ENCODE results near the gene GTPBP2.
"Not testable (repeated sequence)": the region's sequence is repeated elsewhere in the genome, so short reads cannot be mapped to it uniquely, and the experiment has no call there.

The GTPBP2 gene

DNA sequence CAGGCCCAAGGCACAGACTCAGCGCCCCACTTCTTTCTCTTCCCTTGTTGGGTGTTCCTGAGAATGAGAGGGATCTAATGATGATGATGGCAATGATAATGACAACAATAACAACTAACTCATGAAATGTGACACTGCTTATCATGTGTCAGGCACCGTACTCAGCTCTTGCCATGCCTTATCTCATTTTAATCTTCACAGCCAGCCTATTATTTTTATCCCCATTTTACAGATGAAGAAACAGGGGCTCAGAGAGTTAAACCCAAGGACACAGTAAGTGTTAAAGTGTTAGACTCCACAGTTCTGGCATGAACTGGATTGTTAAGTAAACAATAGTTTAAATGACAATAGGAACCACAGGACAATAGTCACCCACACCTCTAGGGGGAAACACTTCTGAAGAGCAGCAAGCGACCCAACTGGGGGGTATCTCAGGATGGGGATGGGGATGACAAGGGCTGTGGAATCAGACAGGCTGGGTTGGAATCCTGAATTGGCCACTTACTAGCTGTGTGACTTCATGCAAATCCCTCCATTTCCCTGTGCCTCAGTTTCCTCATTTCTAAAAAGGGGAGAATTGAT lies 28.2 kb upstream of the GTPBP2 start:
- no peak for DNase-seq (ENCODE audit: low read depth in 2 of 2)

DNA sequence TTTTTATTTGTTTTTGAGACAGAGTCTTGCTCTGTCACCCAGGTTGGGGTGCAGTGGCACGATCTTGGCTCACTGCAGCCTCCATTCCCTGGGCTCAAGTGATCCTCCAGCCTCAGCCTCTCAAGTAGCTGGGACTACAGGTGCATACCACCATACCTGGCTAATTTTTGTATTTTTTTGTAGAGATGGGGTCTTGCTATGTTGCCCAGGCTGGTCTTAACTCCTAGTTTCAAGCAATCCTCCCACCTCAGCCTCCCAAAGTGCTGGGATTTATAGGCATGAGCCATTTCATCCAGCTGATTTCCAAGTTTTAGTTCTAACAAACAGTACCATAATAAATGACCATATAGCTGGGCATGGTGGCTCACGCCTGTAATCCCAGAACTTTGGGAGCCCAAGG lies 23.8 kb upstream of the GTPBP2 start:
- DNase-seq (ENCODE audit: low read depth in 2 of 2), result not testable (repeated sequence)

DNA sequence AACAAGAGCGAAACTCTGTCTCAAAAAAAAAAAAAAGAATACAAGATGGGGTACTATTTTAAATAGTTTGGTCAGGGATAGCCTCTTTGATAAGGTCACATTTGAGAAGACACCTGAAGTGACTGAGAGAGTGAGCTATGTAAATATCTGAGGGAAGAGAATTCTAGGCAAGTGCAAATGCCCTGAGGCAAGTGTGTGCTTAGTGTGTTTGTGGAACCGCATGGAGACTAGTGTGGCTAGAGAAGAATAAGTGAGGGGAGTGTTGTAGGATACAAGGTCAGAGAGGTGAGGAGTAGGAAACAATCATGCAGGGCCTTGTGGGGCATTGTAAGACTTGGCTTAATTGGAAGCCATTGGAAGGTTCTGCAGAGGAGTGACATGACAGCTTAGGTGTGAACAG lies 19.2 kb upstream of the GTPBP2 start:
- no peak for DNase-seq (ENCODE audit: low read depth in 2 of 2)

DNA sequence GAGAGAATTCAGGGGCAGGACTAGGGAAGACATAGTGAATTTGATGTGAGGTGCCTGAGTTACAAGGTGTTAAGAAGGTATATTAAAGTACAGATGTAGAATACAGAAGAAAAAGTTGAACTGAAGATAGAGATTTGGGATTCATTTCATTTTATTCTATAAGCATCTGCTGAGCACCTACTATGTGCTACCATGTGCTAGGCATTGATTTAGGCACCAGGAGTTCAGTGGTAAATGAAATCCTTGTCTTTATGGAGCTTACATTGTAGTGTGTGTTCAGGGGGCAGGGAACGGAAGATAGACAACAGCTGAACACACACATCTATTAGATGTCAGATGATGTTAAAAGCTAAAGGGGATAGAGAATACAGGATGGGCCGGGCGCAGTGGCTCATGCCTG lies 18.5 kb upstream of the GTPBP2 start:
- DNase-seq (ENCODE audit: low read depth in 2 of 2), result no peak

DNA sequence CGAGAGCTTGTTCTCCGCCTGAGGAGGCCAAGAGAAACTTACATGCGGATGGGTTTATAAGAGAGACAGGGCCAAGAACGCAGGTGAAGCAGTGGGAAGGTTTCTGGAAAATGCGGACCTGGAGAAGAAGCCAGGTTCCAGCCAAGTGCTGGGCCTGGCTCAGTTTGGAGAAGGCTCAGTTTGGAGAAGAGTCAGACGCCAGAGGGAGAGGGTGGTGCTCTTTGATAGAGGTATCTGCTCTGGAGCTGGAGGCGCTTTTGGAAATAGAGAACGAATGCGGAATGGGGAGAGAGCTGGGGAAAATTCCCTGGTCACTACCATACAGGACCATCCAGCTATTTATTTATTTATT lies 16.5 kb upstream of the GTPBP2 start:
- no peak for DNase-seq (ENCODE audit: low read depth in 2 of 2)

DNA sequence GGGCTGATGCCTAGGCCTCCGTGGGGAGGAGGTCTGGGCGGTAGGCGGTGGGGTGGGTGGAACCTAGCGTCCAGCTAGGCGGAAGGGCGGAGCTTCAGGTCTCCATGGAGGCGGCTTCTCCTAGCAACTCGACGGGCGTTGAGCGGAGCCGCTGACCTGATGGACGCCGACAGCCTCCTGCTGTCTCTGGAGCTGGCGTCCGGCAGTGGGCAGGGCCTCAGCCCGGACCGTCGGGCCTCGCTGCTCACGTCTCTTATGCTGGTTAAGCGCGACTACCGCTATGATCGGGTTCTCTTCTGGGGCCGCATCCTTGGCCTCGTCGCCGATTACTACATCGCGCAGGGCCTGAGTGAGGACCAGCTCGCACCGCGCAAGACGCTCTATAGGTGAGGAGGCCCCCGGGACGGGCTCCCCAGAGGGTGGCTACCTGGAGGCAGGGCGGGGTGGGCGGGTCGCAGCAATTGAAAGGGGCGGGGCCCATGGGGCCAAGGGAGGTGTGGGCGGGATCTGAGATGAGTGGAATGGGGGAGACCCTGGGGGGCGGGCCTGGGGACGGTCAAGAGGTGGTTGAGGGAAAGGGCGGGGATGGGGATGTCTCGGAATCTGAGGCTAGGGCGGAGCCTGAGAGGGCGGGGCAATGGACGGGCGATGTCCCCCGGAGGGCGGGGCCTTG lies 16.0 kb upstream of the GTPBP2 start, which contains the start of gene RSPH9:
Gene RSPH9, plus strand, starts transcription at position 97 of the 673 bp plus-strand sequence. Its CDS starts 63 bp downstream, at position 160.
- peak in 1 of 2 experiments; percentile 56 for DNase-seq (ENCODE audit: low read depth in 2 of 2)

DNA sequence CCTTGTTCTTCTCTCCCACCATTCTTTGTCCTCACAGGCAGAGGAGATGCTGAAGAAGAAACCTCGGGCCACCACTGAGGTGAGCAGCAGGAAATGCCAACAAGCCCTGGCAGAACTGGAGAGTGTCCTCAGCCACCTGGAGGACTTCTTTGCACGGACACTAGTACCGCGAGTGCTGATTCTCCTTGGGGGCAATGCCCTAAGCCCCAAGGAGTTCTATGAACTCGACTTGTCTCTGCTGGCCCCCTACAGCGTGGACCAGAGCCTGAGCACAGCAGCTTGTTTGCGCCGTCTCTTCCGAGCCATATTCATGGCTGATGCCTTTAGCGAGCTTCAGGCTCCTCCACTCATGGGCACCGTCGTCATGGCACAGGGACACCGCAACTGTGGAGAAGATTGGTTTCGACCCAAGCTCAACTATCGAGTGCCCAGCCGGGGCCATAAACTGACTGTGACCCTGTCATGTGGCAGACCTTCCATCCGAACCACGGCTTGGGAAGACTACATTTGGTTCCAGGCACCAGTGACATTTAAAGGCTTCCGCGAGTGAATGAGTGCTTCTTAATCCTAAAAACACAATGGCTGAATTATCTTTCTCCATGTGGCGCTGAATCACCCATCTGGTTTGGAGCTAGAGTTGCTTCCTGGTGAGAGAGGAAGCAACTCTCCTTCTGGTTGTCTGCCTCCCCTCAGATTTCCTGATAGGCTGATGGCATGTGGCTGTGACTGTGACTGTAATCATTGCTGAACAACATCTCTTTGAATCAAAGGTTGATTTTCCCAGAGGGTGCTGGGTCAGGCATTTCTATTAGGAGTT lies 11.1 kb upstream of the GTPBP2 start:
- no peak for DNase-seq (ENCODE audit: low read depth in 2 of 2)

DNA sequence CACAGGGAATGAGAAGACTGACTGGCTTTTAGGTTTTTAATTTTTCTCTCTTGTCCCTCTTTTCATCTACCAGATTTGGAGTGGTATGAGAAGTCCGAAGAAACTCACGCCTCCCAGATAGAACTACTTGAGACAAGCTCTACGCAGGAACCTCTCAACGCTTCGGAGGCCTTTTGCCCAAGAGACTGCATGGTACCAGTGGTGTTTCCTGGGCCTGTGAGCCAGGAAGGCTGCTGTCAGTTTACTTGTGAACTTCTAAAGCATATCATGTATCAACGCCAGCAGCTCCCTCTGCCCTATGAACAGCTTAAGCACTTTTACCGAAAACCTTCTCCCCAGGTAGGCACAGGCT lies 7.2 kb upstream of the GTPBP2 start:
- no peak for DNase-seq (ENCODE audit: low read depth in 2 of 2)

DNA sequence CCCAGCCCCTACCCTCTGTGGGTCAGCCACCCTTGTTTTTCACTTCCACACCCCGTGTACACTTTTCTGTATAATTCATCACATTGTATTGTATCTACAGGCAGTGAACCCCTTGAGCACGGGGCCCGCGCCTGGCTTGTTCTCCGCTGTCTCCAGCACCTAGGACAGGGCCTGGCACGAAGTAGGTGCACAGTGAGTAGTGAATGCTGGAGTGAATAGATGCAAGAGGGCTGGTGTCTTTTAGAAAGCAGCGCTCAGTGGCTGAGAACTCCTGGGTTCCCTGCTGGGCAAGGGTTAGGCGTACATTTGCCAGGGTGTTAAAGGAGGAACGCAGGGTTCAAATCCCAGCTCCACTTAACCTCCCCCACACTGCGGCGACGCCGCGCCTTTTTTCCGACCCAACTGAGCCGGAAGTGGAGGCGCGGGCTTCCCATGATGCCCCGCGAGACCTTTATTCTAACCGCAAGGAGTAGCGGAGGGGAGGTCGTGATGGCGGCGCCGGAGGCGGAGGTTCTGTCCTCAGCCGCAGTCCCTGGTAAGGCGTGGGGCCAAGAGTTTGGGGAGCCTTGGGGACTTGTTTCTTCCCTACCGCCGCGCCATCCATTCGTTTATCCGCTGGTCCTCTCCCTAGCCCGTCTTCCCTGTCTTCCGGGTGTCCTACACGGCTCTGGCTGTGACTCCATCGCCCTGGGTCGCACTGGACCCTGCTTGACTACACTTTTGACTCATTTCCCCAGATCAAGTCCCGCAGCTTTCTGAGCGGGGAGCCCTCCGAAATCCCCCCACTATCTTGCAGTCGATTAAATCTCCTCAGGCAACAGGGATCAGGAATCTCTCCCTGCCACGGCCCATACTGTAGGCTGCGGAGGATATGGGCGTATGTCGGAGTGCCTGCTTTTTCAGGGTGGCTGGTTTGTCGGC lies 6.6 kb upstream of the GTPBP2 start, which contains the start of gene MAD2L1BP:
Gene MAD2L1BP, plus strand, starts transcription at position 454 of the 921 bp plus-strand sequence. Its CDS starts 36 bp downstream, at position 490.
- peak; percentile 76 to 83 for DNase-seq (ENCODE audit: low read depth in 2 of 2)

DNA sequence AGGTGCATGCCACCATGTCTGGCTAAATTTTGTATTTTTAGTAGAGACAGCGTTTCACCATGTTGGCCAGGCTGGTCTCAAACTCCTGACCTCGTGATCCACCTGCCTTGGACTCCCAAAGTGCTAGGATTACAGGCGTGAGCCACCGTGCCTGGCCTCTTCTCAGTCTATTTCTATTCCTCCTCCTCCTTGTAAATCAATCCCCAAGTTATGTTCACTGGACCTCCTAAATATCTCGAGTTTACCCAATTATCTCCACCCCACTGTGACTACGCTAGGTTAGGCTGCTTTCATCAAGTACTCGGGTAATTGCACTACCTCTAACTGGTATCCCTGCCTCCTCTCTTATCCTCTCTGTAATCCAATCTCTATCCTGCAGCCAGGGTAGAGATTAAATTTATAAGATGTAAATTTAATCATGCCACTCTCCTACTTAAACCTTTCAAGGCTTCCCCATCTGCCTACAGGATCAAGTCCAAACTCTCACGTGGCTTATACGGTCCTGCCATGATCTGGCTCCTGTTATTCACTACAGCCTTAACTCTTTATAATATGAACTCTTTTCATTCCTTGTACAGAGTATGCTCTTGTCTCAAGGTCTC lies 5.7 kb upstream of the GTPBP2 start:
- DNase-seq (ENCODE audit: low read depth in 2 of 2), result no peak

DNA sequence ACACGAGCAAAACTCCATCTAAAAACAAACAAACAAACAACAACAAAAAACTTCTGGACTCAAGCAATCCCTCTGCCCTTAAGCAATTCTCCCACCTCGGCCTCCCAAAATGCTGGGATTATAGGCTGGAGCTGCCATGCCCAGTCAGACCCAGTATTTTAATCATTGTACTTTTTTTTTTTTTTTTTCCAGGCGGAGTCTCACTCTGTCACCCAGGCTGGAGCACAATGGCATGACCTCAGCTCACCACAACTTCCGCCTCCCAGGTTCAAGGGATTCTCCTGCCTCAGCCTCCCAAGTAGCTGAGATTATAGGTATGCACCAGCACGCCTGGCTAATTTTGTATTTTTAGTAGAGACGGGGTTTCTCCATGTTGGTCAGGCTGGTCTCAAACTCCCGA lies 3.9 kb upstream of the GTPBP2 start:
- DNase-seq (ENCODE audit: low read depth in 2 of 2), result not testable (repeated sequence)

DNA sequence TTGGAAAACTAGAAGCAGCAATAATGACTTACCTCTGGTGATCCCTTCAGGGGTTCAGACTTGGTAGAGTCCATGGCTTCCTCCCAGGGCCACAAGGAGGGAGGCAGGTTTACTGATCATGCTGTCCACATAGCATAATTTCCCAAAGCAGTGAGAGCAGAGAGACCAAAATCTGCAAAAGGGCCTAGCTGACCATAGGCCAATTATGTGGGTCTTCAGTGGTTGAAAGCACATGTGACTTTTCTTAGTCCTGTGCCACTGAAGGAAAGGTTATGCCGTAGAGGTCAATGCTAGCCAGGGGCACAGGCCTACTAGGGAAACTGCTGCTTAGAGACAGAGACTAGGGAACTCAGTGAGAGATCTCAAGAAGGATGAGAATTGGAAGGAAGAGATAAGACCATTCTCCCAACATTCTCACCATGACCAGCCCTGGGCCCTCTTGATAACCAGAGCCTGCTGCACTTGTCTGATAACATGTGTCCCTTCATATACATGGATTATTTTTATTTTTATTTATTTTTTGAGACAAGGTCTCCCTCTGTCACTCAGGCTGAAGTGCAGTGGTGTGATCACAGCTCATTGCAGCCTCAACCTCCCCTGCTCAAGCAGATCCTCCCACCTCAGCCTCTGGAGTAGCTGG lies 2.0 kb upstream of the GTPBP2 start:
- DNase-seq (ENCODE audit: low read depth in 2 of 2), result no peak

DNA sequence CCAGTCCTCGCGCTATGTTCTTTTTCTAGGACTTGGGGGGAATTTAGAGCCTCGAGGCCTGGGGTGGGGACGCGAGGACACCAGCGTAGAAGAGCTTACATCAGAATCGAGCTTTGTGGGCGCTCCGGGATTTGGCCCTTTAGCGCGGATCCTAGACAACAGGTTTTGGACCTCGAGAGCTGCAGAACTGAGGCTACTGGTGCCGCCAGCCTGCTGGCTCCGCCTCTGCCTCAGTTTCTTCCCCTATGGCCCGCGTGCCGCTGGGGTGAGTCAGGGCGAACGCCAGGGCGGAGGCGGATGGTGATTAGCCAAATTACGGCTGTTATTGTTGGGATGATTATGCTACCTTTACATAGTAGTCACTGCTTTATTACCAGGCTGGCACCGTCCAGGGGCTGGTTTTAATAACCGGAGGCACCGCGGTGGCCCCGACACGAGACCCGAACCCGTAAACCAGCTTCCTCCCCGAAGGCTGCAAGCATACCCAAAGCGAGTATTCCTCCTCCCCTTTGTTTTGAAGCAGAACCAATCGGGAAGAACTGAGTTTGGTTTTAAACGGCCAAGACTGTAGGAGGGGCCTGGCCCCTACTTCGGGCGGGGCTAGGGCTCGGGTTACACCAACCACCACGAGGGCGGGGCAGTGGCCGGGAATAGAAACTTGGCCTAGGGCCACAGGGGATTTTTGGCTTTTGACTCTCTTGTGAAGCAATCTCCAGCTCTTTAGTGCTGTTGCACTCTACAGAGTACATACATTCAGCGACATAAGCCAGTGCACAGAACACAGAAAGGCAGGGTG lies 639 bp upstream of the GTPBP2 start:
- peak; percentile 67 to 91 for DNase-seq (ENCODE audit: low read depth in 2 of 2)

DNA sequence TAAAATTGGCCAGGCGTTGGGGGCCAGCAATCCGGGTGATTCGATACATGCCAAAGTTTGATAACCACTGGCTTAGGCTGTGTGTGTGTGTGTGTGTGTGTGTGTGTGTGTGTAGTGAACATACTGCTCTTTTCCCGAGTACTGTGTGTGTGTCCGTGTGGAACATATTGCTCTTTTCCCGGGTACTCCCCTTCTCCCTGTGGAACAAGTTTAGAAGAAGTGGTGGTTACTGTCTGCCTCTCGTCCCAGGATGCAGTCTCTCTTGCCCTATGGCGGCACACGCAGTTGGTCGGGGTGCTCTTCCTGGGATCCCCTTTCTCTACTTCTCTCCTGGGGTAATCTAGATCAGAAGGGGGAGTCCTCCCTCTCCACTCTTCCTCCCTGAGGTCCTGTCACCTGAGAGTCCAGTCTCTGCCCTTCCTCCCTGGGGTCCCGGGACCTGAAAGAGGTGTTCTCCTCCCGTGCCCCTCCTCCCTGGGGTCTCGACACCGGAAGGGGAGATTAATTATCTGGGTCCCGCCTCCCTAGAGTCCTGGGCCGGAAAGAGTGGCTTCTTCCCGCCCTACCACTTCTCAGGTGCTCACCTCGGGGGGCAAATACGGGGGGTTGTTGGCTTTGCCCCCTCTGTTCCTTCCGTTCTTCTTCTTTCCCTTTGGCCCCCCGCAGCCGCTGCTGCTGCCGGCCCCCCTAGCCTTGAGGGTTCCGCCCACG lies 516 bp downstream of the GTPBP2 start:
- DNase-seq (ENCODE audit: low read depth in 2 of 2), result peak; percentile 33 to 41

DNA sequence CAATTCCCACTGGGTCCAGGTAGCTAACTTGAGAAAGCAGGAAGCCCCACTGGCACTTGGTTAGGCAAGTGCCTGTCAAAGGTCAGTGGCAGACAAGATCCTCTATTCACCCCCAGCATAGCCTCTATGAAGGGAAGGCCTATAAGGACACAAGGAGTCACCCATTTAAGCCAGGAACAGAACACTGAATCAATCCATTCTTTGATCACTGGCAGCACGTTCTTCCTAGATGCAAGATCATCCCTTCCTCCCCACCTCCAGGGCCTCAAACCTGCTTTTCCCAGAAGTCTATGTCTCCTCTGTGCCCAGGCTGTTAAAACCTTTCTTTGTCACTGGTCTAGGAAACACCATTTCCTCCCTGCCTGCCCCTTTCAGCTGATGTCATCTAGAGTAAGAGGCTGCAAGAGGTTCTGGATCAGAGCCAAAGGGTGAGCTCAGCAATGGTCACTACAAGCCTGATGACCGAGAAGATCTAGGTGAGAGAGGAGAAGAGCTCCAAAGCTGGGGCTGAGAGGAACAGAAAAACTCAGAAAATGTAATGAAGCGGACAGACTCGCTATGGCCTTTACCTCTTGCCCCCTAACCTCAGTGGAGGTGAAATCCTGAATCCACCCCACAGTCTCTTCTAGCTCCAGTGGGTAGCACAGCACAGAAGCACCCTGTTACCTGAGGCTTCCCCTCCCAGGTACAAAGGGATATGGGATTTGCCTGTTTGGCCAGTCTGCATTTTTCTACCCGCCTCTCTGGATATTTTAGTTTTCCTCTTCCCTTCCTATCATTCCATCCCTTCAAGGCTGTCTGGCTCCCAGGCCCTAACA lies 1.8 kb downstream of the GTPBP2 start:
- no peak for DNase-seq (ENCODE audit: low read depth in 2 of 2)

DNA sequence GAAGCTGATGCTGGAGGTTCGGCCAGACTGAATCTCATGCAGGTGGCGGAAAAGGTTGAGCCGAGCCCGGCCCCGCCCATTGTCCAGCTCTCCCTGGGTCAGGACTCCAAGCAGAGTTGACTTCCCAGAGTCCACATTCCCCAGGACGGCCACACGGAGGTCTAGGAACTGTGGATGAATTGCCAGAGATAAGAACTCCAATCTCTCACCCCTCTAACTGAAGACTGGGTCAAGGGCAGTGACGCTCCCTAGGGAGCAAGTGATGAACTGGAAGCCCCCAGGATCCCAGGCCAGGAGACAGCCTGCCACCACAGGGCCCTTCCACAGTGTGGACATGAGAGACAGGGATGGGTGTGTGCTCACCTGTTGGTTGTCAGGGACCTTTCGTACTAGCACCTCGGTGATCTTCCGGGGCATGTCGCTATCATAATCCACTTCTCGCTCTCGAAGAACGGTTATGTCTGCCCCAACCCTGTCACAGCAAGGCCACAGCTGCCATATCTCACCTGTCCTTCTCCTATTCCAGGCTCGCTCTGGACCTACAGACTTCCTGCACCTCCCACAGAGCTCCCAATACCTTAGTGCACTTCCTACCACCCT lies 3.6 kb downstream of the GTPBP2 start:
- no peak for DNase-seq (ENCODE audit: low read depth in 2 of 2)

DNA sequence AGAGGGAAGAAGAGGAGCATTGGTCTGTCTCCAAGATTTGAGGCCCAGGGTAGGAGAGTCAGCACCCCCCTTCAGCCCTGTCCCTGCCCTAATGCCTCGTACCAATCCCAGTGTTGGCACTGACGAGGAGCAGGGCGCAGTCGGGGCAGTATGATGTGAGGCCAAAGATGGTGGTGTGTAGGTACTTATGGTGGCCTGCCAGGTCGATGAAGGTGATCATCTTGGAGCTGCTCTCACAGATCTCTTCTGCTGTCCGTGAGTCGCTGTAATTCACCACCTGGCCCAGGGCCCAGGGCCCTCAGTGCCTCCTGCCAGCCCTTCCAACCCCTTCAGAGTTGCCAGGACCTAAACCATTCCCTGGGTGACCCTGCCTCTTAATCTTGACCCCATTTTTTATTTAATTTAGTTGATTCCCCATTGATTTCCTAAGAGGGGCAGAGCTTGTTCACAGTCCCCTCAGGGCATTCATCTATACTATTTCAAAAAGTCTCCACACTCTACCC lies 4.2 kb downstream of the GTPBP2 start:
- DNase-seq (ENCODE audit: low read depth in 2 of 2), result no peak
